ENCODE data around the gene ZNF76.

The ZNF76 gene

DNA sequence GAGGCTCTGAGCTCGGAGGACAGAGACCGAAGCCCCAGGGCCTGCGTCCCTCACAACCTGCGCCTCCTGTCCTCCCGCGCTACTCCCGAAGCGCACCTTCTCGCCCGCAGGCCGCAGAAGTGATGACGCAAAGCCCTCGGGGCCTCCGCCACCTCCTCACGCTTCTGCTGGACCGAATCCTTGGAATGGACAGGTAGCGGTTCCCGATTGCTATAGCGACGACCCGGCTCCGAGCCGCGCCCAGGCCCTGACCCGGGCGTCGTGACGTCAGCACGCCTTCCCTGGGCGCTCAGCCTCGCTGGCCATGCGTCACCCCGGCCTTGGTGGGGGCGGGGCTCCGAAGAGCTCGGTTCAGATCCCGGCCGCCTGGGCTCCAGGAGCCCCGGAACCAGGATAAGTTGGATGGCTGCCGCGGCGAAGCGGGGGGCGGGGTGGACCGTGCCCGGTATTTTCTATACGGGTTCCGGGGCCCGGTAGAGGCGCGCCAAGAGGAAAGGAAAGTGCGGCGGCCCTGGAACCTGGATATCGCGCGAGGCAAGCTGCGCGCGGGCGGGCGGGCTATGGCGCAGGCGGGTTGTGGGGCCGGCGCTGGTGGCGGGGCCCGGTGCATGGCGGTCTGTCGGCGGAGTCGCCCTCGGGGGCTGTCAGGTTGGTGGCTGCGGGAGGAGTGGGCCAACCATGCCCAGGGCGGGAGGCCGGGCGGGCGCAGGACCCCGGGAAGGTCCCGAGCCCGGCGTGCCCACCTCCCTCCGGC is at the start of gene ZNF76:
TSS of gene ZNF76 (plus strand) at position 542 of the 754 bp plus-strand sequence. CDS start 21,417 bp downstream, outside the sequence.
- H3K4me1 ChIP-seq (ENCODE audit: control insufficient read depth, insufficient read depth, low read length), result peaks cover 11% of the 10 kb centered on the region
- peak within 1 kb of the TSS; percentile 99 for H3K4me3 ChIP-seq (ENCODE audit: low read length)
- H3K9ac ChIP-seq (ENCODE audit: low read length), result peak within 1 kb of the TSS; percentile 97
- peak within 1 kb of the TSS; percentile 97 for H3K27ac ChIP-seq (ENCODE audit: low read depth, low read length)
- no peaks in the 10 kb centered on the region for H3K27me3 ChIP-seq (ENCODE audit: control insufficient read depth, insufficient read depth, low read length)
- no peaks in the 10 kb centered on the region for H3K36me3 ChIP-seq (ENCODE audit: control insufficient read depth, insufficient read depth, low read length)

DNA sequence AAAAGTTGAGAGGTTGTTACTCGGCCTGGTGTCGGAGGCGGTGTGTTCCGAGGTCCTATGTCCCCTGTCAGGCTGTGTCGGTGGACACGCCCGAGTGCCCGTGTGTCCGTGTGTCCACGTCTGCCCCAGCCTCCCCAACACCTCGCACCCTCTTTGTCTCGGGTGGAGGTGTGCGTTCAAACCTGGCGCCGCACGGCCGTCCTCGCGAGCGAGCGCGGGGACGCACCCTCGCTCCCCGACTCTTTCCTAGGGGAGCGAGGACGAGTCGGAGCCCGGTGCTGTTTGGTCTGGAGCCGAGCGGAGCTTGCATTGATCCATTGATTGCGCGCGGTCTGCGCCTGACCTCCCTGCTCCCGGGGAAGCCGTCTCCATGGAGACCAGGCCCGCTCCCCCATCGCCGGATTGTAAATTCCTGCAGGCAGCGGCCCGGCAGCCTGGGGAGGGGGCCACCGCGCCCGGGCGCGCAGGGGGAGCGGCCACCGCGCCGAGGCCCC is 46.2 kb upstream of the ZNF76 start:
- H3K4me1 ChIP-seq (ENCODE audit: control insufficient read depth, insufficient read depth, low read length), result no peaks in the 10 kb centered on the region
- peak overlapping the region; percentile 60 for H3K4me3 ChIP-seq (ENCODE audit: low read length)
- H3K9ac ChIP-seq (ENCODE audit: low read length), result no peak overlapping the region
- H3K27me3 ChIP-seq (ENCODE audit: control insufficient read depth, insufficient read depth, low read length), result peaks cover 2% of the 10 kb centered on the region
- no peak overlapping the region for H3K27ac ChIP-seq (ENCODE audit: low read depth, low read length)
- no peaks in the 10 kb centered on the region for H3K36me3 ChIP-seq (ENCODE audit: control insufficient read depth, insufficient read depth, low read length)

DNA sequence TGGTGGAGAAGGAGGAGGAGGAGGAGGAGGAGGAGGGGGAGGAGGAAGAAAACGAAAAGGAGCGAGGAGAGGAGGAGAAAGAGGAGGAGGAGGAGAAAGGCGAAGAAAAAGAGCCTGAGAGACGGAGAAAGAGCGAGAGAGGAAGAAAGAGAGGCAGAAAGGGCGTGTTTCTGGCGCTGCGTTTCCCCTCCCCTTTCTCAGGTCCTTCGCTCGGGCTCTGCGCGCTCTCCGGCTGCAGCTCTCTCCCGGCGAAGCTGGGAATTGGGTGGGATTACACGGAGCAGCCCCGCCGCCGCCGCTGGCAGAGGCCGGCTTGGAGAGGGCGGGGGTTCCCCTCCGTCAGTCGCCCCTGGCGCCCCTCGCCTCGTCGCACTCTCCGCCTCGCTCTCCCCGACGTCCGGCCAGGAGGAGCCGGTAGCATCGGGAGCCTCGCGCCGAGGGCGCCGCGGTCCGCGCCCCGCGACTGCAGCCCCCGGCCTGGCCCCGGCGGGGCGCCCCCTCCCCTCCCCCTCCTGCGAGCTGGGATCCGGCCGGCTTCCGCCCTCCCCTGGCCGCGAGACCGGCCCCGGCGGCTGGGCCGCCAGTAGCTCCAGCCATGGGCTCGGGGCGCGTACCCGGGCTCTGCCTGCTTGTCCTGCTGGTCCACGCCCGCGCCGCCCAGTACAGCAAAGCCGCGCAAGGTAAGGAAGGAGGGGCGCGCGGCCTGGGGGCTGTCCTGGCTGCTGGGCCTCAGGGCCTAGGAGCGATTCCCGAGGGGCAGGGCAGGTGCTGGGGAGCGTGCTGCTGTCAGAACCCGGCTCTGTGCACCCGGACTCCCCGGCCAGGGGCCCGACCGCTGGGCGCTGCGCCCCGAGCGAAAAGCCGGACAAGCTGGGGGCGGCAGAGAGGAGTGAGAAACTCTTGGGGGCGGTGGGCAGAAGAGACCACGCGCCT is 45.4 kb upstream of the ZNF76 start, which contains the start of gene SCUBE3:
TSS of gene SCUBE3 (plus strand) at position 133 of the 933 bp plus-strand sequence. CDS start at position 596, 463 bp downstream.
- Histone ChIP-seq H3K27ac (ENCODE audit: low read depth, low read length) (no peak within 1 kb of the TSS), H3K9ac (ENCODE audit: low read length) (no peak within 1 kb of the TSS), H3K27me3 (ENCODE audit: control insufficient read depth, insufficient read depth, low read length) (peaks cover 2% of the 10 kb centered on the region)

DNA sequence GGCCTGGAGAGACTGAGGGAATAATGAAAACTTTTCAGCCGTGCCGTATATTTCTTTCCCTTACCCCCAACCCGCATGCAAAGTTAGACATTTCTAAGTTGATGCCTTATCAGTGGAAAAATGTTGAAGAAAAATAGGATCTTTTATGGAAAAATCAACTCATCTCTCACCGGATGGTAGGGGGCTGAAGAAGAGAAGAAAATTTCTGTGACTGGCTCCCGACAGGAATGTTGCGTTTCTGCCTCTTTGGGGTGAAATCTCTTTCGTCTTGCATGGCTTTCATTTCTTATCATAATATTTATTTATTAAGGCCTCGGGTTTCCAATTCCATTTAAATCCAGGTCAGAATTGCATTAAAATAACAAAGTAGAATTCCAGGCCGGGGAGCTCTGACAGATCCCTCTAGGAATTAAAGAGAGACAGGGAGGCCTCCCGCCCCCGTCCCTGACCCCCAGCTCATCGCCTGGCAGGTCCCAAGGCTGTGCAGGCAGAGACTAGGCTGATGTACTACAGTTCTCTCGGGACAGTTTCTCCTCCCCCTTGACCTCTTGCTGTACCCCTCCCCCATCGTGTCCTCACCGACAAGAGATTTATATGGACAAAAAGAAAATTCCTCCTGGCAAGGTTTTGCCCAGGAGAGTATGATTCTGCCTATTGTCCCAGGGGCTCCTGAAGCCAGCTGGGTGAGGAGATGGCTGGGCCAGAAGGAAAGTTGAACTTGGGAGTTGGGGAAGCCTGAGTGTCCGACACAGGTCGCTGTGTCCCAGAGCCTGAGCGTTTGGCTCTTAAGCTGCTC is 44.5 kb upstream of the ZNF76 start:
- Histone ChIP-seq H3K27me3 (ENCODE audit: control insufficient read depth, insufficient read depth, low read length) (peaks cover 2% of the 10 kb centered on the region), H3K9ac (ENCODE audit: low read length) (no peak overlapping the region), H3K4me3 (ENCODE audit: low read length) (peak overlapping the region; percentile 60), H3K36me3 (ENCODE audit: control insufficient read depth, insufficient read depth, low read length) (no peaks in the 10 kb centered on the region), H3K27ac (ENCODE audit: low read depth, low read length) (no peak overlapping the region), H3K4me1 (ENCODE audit: control insufficient read depth, insufficient read depth, low read length) (no peaks in the 10 kb centered on the region)

More for the DNA sequence above, 45.4 kb upstream of the ZNF76 start, which contains the start of gene SCUBE3:
- Histone ChIP-seq H3K36me3 (ENCODE audit: control insufficient read depth, insufficient read depth, low read length) (no peaks in the 10 kb centered on the region), H3K4me3 (ENCODE audit: low read length) (peak within 1 kb of the TSS; percentile 60), H3K4me1 (ENCODE audit: control insufficient read depth, insufficient read depth, low read length) (no peaks in the 10 kb centered on the region)

DNA sequence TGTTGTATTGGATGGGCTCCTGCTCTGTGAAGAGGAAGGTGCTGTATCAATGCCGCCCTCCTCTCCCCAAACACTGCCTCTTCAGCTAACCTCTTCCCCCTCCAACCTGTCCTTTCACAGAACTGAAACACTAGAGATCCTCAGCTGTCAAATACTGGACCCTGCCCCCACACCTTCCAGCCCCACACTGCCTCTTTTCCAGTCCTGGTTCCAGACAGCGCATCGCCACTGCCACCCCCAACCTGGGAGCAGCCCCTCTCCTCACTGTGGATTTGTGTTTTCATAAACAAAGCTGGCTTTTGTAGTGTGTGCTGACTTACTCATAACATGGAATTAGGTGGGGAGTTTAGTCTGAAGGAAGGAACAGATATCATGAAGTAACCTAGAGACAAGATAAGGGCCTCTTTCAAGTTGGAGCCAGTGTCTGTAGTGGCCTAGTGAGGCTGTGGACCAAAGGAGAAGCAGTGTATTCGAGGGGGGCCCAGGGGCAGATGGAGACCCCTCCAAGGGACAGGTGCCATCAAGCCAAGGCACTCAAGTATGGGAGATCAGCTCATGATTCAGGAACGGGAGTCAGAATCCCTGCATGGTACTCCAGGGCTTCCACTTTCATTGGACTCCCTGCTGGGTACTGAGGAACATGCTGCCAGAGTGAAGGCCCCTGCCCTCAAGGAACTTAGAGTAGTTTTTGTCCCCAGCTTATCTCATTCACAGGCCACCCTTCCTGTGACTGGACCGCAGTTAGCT is 43.7 kb upstream of the ZNF76 start:
- peaks cover 2% of the 10 kb centered on the region for H3K27me3 ChIP-seq (ENCODE audit: control insufficient read depth, insufficient read depth, low read length)
- H3K27ac ChIP-seq (ENCODE audit: low read depth, low read length), result no peak overlapping the region
- no peaks in the 10 kb centered on the region for H3K36me3 ChIP-seq (ENCODE audit: control insufficient read depth, insufficient read depth, low read length)
- H3K4me1 ChIP-seq (ENCODE audit: control insufficient read depth, insufficient read depth, low read length), result no peaks in the 10 kb centered on the region
- H3K9ac ChIP-seq (ENCODE audit: low read length), result no peak overlapping the region
- no peak overlapping the region for H3K4me3 ChIP-seq (ENCODE audit: low read length)

DNA sequence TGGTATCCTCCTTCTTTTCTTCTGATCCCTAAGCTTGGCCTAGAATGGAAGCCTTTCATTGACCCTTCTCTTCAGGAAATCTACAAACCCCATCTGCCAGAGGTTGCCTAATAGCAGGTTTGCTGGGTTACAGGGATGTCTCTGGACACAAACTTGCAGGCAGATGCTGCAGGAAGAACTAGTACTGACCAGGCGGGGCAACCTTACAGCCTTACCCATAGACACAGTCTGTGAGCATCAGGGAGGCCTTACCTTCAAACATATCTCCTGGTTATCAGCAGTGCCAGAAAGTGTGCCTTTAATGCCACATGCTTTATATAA is 43.2 kb upstream of the ZNF76 start:
- no peaks in the 10 kb centered on the region for H3K36me3 ChIP-seq (ENCODE audit: control insufficient read depth, insufficient read depth, low read length)
- H3K27me3 ChIP-seq (ENCODE audit: control insufficient read depth, insufficient read depth, low read length), result peaks cover 2% of the 10 kb centered on the region
- H3K4me1 ChIP-seq (ENCODE audit: control insufficient read depth, insufficient read depth, low read length), result no peaks in the 10 kb centered on the region
- H3K27ac ChIP-seq (ENCODE audit: low read depth, low read length), result no peak overlapping the region
- no peak overlapping the region for H3K9ac ChIP-seq (ENCODE audit: low read length)
- no peak overlapping the region for H3K4me3 ChIP-seq (ENCODE audit: low read length)

DNA sequence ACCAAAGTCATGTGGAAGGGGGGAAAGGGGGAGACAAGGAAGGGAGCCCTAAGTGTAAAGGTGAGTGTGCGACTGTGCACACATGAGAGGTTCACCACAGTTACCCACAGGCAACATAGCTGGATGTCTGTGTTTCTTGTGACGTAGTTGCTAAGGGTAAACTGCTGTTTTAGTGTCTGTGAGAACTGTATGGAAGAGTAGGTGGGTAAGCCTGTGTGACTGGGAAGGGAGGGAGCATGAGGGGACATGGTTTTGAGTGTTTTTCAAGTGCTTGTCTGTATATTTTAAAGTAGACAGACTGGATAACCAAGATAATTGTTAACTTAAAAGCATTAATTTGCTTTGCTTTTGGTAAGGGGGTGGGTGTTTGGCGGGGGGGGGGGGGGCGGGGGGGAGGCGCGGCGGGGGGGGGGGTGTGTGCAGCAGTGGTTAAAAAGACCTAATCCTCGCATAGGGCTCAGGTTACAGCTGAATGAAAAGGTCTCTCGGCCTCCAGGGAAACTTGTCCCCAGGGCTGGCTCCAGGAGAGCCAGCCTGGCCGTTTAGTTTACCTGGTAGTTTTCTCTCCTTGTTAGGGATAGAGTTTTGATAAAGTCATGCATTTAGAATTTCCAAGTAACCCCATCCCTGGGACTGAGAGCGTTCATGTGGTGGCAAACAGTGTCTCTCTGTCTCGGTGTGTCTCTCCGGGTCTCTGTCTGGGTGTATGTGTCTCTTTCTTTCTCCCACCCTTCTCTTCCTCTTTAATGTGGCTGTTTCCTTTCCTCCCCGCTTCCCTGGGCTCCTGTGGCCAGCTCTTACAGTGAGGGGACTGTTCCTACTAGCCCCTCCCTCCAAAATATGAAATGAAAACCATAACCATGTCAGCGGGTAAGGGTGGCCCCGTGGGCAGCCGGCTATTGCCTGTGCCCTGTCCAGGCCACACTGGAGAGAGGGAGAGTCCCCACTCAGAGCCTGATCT is 42.4 kb upstream of the ZNF76 start:
- no peak overlapping the region for H3K27ac ChIP-seq (ENCODE audit: low read depth, low read length)
- no peak overlapping the region for H3K4me3 ChIP-seq (ENCODE audit: low read length)
- H3K27me3 ChIP-seq (ENCODE audit: control insufficient read depth, insufficient read depth, low read length), result peaks cover 2% of the 10 kb centered on the region
- no peaks in the 10 kb centered on the region for H3K4me1 ChIP-seq (ENCODE audit: control insufficient read depth, insufficient read depth, low read length)
- H3K36me3 ChIP-seq (ENCODE audit: control insufficient read depth, insufficient read depth, low read length), result no peaks in the 10 kb centered on the region
- H3K9ac ChIP-seq (ENCODE audit: low read length), result no peak overlapping the region

DNA sequence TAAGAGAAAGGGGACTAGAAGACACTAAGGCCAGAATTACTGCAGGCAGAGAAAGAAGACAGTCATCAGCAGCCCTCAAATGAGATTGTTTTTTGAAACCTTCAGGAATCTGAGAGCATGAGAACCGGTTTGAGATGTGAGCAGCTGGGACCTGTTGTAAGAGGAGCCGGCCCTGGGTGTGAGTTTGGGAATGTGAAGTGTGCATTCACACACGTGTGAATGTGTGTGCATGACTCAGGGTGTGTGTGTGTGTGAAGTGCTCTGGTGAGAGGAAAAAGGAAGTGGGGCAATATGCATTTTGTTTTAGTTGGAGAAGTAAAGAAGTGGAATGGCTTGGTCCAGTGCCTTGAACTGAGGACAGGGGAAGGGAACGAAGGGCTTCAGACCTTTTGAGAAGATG is 41.5 kb upstream of the ZNF76 start:
- Histone ChIP-seq H3K27ac (ENCODE audit: low read depth, low read length) (no peak overlapping the region), H3K4me3 (ENCODE audit: low read length) (no peak overlapping the region), H3K9ac (ENCODE audit: low read length) (no peak overlapping the region), H3K27me3 (ENCODE audit: control insufficient read depth, insufficient read depth, low read length) (peaks cover 2% of the 10 kb centered on the region), H3K36me3 (ENCODE audit: control insufficient read depth, insufficient read depth, low read length) (no peaks in the 10 kb centered on the region), H3K4me1 (ENCODE audit: control insufficient read depth, insufficient read depth, low read length) (no peaks in the 10 kb centered on the region)

DNA sequence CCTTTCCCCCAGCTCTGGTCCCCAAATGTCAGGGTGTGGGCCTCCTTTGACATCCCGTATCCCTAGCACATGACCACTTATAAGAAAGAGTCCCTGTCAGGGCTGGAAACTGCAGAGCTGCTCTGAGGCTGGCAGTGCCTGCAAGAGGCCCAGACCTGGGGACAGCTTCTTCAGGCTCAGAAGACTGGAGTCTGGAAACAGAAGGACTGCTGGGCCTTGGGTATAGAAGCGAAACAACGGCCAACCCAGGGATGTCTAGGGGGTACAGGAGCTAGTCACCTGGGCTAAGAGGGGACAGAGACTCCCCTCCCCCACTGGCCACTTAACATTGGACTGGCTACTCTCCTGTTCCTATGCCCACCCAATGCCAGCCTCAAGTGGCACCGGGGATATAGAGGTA is 41.1 kb upstream of the ZNF76 start:
- no peak overlapping the region for H3K27ac ChIP-seq (ENCODE audit: low read depth, low read length)
- H3K27me3 ChIP-seq (ENCODE audit: control insufficient read depth, insufficient read depth, low read length), result peaks cover 2% of the 10 kb centered on the region

DNA sequence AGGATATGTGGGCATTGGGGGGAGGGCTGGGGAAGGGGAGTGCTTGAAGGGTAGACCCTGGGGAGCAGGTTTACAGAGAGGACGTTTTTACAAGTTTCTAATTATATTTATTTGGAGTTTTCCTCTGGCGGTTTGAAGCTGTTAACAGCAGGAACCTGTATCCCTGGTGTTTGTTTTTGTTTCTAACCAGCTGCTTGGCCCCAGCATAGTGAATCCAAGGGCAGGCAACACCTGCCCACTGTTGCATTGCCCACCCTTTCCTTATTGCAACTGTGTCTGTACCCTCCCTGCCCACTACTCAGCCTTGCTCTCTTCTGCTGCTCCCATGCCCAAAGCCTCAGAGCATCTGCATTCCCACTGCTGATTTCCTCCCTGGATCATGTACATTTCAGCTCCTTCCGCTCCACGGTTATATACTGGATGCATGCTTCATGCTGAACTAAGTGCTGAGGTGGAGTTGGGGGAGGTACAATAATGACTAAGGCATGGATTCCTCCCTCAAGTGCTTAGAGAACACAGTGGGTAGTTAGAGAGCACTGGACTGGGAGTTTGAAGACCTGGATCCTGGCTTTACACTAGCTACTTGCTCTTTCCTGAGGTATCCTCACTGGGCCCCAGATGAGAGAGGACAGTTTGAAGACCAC is 39.7 kb upstream of the ZNF76 start:
- Histone ChIP-seq H3K9ac (ENCODE audit: low read length) (no peak overlapping the region), H3K27ac (ENCODE audit: low read depth, low read length) (no peak overlapping the region), H3K4me1 (ENCODE audit: control insufficient read depth, insufficient read depth, low read length) (no peaks in the 10 kb centered on the region), H3K36me3 (ENCODE audit: control insufficient read depth, insufficient read depth, low read length) (no peaks in the 10 kb centered on the region), H3K4me3 (ENCODE audit: low read length) (no peak overlapping the region), H3K27me3 (ENCODE audit: control insufficient read depth, insufficient read depth, low read length) (peaks cover 2% of the 10 kb centered on the region)

More for the DNA sequence above, 41.1 kb upstream of the ZNF76 start:
- Histone ChIP-seq H3K4me3 (ENCODE audit: low read length) (no peak overlapping the region), H3K9ac (ENCODE audit: low read length) (no peak overlapping the region), H3K4me1 (ENCODE audit: control insufficient read depth, insufficient read depth, low read length) (no peaks in the 10 kb centered on the region), H3K36me3 (ENCODE audit: control insufficient read depth, insufficient read depth, low read length) (no peaks in the 10 kb centered on the region)
